Coronary artery (tissue), 2 donors: ENCODE measurements around the gene NME9.

Experiments
- DNase-seq: peaks from one replicate; pipeline ENCODE4 v3.0.0-alpha.2; 2017; ENCODE audit warnings: low spot score
- H3K27ac ChIP-seq, 2 donors: fragments of 200-600 bp; sonication (generic); one replicate each; pipeline ENCODE4 v1.5.1; 2016 to 2019
- H3K4me3 ChIP-seq: fragments of 200-600 bp; sonication (generic); 2 replicates; pipeline ENCODE4 v1.5.1; 2016; ENCODE audit warnings: mild to moderate bottlenecking, moderate library complexity
- CTCF ChIP-seq: fragments of 200-600 bp; sonication (generic); IDR thresholded peaks from one replicate; pipeline ENCODE4 v1.5.1; 2019; ENCODE audit warnings: antibody characterized with exemption

Gene NME9

GRCh38 chr3:138325990-138326389 lies 3.7 kb downstream of the NME9 start:
- Histone ChIP-seq H3K4me3 (no peak overlapping the region), H3K27ac (no peak overlapping the region)
- no peak for DNase-seq
- no peak for TF ChIP-seq CTCF

- Histone ChIP-seq H3K4me3 (no peak overlapping the region), H3K27ac (no peak overlapping the region)
- DNase-seq, result no peak
- TF ChIP-seq CTCF, result no peak
Measured at GRCh38 chr3:138323971-138324370, 5.7 kb downstream of the NME9 start.

GRCh38 chr3:138317687-138318086 lies 12.0 kb downstream of the NME9 start:
- Histone ChIP-seq H3K27ac (no peak overlapping the region), H3K4me3 (no peak overlapping the region)
- no peak for DNase-seq
- TF ChIP-seq CTCF, result no peak

- no peak for DNase-seq
- H3K4me3 ChIP-seq, result no peak overlapping the region
- no peak overlapping the region for H3K27ac ChIP-seq
- no peak for TF ChIP-seq CTCF
Measured at GRCh38 chr3:138314751-138315150, 14.9 kb downstream of the NME9 start.

- H3K27ac ChIP-seq, result no peak overlapping the region
- no peak for TF ChIP-seq CTCF
Measured at GRCh38 chr3:138310494-138310893, 19.2 kb downstream of the NME9 start.

GRCh38 chr3:138308783-138309182 lies 20.9 kb downstream of the NME9 start:
- H3K4me3 ChIP-seq, result no peak overlapping the region
- TF ChIP-seq CTCF, result no peak
- no peak for DNase-seq
- no peak overlapping the region for H3K27ac ChIP-seq

More at GRCh38 chr3:138310494-138310893, 19.2 kb downstream of the NME9 start:
- no peak overlapping the region for H3K4me3 ChIP-seq
- no peak for DNase-seq

GRCh38 chr3:138307899-138308298 lies 21.8 kb downstream of the NME9 start:
- no peak for TF ChIP-seq CTCF
- no peak overlapping the region for H3K4me3 ChIP-seq
- H3K27ac ChIP-seq, result no peak overlapping the region
- DNase-seq, result no peak
